GM06990 (cell line): ENCODE results near the gene CEP72.
"Not testable (repeated sequence)": the region's sequence is repeated elsewhere in the genome, so short reads cannot be mapped to it uniquely, and the experiment has no call there.

Source experiments
- DNase-seq: peaks from one replicate; pipeline ENCODE4 v3.0.0-alpha.2; 2011; ENCODE audit not compliant: insufficient read length; ENCODE audit errors: extremely low read depth
- H3K27me3 ChIP-seq: replicated peaks from 2 replicates; pipeline ENCODE4 v1.6.0; 2011; ENCODE audit warnings: low read length; ENCODE audit not compliant: control insufficient read depth, insufficient read depth
- H3K36me3 ChIP-seq: 2 replicates; pipeline ENCODE4 v1.5.1; 2011; ENCODE audit warnings: low read length; ENCODE audit not compliant: control insufficient read depth, insufficient read depth
- H3K4me3 ChIP-seq: replicated peaks from 2 replicates; pipeline ENCODE4 v1.5.1; 2011; ENCODE audit warnings: low read depth, mild to moderate bottlenecking, control low read depth, low read length
- TF ChIP-seq, protein P1 (sequence below): IDR thresholded peaks from 2 replicates; pipeline ENCODE4 v1.5.1; 2011; ENCODE audit warnings: low read length, control low read depth, mild to moderate bottlenecking, inconsistent platforms; ENCODE audit not compliant: insufficient read depth, poor library complexity, severe bottlenecking

Gene CEP72

DNA sequence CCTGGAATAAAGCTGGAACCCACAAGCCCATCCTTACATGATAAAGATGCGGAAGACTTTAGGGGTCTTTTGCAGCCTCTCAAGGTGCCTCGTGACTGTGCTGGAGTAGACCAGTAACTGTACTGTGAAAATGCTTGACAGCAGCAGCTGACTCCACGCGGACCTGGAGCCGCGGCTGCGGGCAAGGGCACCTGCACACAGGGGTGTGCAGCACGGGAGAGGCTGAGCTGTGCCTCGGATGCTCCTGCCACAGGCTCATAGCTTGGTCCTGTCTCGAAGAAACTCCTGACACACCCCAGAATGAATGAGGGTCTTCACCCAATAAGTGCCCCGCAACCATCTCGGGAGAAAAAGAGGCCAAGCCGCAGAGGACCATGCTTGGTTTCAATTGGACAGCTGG, 40.3 kb upstream of the CEP72 start:
- Histone ChIP-seq H3K4me3 (no peak overlapping the region), H3K36me3 (no peaks in the 10 kb centered on the region), H3K27me3 (no peaks in the 10 kb centered on the region; the same call in 1 of the 2 replicates)
- TF ChIP-seq, protein P1, sequence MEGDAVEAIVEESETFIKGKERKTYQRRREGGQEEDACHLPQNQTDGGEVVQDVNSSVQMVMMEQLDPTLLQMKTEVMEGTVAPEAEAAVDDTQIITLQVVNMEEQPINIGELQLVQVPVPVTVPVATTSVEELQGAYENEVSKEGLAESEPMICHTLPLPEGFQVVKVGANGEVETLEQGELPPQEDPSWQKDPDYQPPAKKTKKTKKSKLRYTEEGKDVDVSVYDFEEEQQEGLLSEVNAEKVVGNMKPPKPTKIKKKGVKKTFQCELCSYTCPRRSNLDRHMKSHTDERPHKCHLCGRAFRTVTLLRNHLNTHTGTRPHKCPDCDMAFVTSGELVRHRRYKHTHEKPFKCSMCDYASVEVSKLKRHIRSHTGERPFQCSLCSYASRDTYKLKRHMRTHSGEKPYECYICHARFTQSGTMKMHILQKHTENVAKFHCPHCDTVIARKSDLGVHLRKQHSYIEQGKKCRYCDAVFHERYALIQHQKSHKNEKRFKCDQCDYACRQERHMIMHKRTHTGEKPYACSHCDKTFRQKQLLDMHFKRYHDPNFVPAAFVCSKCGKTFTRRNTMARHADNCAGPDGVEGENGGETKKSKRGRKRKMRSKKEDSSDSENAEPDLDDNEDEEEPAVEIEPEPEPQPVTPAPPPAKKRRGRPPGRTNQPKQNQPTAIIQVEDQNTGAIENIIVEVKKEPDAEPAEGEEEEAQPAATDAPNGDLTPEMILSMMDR = no peak
- no peak for DNase-seq

DNA sequence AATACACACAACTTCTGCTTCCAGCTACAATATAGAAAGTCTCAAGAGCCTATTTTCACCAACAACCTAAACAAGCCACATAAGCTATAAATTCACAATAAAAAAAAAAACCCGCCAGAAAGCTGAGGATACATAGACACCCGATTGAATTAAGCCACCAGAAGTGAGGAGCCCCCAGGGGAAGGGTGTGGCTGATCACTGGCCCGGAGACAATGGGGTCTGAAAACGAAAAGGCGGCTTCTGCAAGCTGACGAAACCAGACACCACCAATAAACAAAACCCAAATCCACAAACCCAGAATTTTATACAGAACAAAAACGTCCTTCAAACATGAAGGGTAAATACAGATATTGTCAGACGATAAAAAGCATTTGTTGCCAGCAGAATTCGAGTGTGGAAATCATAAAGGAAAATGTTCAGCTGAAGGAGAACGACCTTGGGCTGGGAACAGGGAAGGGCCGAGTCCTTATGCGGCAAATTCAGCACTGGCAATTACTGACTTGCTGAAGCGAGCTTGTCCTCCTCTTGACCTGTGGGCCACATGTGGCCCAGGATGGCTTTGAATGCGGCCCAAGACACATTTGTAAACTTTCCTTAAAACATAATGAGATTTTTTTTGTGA, 39.6 kb upstream of the CEP72 start:
- Histone ChIP-seq H3K27me3 (no peaks in the 10 kb centered on the region; the same call in 1 of the 2 replicates), H3K4me3 (no peak overlapping the region), H3K36me3 (no peaks in the 10 kb centered on the region)
- TF ChIP-seq, protein P1 = no peak
- DNase-seq = no peak

DNA sequence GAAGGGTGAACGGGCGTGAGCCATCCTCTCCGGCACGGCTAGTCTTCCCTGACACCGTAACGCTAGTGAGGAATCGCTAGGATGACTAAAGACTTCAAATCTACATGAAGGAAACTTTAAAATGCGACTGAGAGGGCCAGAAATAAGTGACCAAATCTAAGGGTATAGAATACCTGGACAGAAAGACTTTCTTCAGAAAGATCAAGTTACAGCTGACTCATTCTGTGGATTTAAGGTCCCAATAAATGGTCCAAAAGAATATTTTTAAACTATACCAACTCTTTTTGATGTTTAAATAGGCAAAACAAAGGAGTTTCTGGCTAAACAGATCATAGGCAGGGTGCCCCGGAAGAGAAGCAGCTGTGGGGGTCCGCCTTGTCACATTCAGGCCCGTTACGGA, 38.9 kb upstream of the CEP72 start:
- Histone ChIP-seq H3K27me3 (no peaks in the 10 kb centered on the region; the same call in 1 of the 2 replicates), H3K36me3 (no peaks in the 10 kb centered on the region), H3K4me3 (no peak overlapping the region)
- DNase-seq = no peak
- TF ChIP-seq, protein P1 = no peak

DNA sequence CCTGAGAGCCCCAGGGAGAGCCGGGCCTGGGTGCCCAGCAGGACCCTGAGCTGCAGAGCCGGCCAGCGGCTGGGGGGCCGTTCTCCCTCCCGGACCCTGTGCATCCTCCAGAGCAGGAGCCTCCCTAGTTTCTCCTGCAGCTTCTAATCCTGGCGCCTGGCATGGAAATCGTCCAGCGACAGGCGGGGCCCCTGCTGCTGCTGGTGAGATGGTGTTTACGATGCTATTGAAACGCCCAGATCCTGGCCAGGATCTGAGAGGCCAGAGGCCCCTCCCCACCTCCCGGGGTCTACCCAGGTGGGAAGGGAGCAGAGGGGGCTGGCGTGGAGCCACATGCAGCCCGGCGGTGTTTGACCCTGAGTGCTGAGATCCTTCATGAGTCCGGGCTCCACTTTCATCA, 38.2 kb upstream of the CEP72 start:
- Histone ChIP-seq H3K4me3 (no peak overlapping the region), H3K36me3 (no peaks in the 10 kb centered on the region), H3K27me3 (no peaks in the 10 kb centered on the region; the same call in 1 of the 2 replicates)
- TF ChIP-seq, protein P1 = no peak
- no peak for DNase-seq

DNA sequence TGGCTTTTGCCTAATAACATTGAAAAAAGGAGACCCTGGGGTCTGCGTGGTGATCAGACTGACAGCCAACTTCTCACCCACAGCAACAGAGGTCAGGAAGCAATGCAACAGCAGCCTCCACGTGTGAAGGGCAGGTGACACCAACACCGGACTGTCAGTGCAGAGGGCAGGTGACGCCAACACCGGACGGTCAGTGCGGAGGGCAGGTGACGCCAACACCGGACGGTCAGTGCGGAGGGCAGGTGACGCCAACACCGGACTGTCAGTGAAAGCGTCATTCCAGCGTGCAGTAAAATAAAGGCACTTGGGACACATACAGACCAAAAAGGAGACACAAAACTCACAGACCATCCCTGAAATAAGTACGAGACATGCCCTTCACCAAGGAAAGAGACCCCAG, 37.2 kb upstream of the CEP72 start:
- TF ChIP-seq, protein P1 = no peak
- no peaks in the 10 kb centered on the region; the same call in 1 of the 2 replicates for H3K27me3 ChIP-seq
- no peak overlapping the region for H3K4me3 ChIP-seq

DNA sequence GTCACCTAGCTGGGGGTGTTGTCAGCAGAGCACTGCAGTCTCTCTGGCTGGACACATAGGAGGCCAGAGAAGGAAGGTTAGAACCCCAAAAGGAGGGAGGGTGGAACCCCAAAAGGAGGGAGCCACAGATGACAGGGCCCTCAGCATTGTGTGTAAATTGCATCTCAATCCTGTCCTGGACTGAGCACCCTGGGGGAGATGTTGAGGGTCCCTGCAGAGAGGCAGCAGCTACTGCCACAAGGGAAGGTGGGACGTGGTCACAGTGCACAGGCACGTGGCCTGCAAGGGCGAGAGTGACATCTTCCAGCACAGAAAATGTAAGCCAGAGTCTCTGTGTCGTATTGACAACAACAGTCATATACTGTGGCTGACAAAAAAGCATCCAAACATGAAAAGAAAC, 36.5 kb upstream of the CEP72 start:
- TF ChIP-seq, protein P1 = no peak
- no peak for DNase-seq
- Histone ChIP-seq H3K4me3 (no peak overlapping the region), H3K27me3 (no peaks in the 10 kb centered on the region; the same call in 1 of the 2 replicates), H3K36me3 (no peaks in the 10 kb centered on the region)

More for the DNA sequence above, 37.2 kb upstream of the CEP72 start:
- no peaks in the 10 kb centered on the region for H3K36me3 ChIP-seq
- no peak for DNase-seq

DNA sequence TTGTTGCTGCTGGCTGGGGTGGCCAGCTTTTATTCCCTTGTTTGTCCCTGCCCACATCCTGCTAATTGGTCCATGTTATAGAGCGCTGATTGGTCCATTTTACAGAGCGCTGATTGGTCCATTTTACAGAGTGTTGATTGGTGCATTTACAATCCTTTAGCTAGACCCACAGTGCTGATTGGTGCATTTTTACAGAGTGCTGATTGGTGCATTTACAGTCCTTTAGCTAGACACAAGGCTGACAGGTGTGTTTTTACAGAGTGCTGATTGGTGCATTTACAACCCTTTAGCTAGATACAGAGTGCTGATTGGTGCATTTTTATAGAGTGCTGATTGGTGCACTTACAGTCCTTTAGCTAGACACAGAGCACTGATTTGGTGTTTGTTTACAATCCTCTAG, 34.9 kb upstream of the CEP72 start:
- not testable (repeated sequence) for DNase-seq, H3K27me3 ChIP-seq, H3K4me3 ChIP-seq, H3K36me3 ChIP-seq
